Type B pancreatic cell (in vitro differentiated cells): ENCODE data around the gene RGPD8. TPM values are rescaled to one million over a fixed set of nuclear protein-coding genes. Genes with fewer than 3 reads are reported as not detected.

Experiments
- DNase-seq: peaks from one replicate; pipeline ENCODE4 v3.0.0; 2021; ENCODE audit warnings: mixed read lengths; ENCODE audit not compliant: unreplicated experiment; ENCODE audit errors: extremely low spot score
- H3K27ac Mint-ChIP-seq: 2 replicates; pipeline ENCODE4 v1.8.0; 2021; ENCODE audit warnings: mild to moderate bottlenecking, mixed read lengths
- H3K27me3 Mint-ChIP-seq: 2 replicates; pipeline ENCODE4 v1.8.0; 2021; ENCODE audit warnings: mixed read lengths
- H3K36me3 Mint-ChIP-seq: 2 replicates; pipeline ENCODE4 v1.8.0; 2021; ENCODE audit warnings: mixed read lengths
- H3K4me1 Mint-ChIP-seq: one replicate; pipeline ENCODE4 v1.8.0; 2021; ENCODE audit warnings: mixed read lengths; ENCODE audit not compliant: unreplicated experiment
- H3K4me3 Mint-ChIP-seq: 2 replicates; pipeline ENCODE4 v1.8.0; 2021; ENCODE audit warnings: mild to moderate bottlenecking, mixed read lengths
- H3K9me3 Mint-ChIP-seq: 2 replicates; pipeline ENCODE4 v1.8.0; 2021; ENCODE audit warnings: mixed read lengths
- total RNA-seq: library from RNA; stranded (reverse); gene quantifications from 2 replicates; pipeline ENCODE4 v1.2.1, GENCODE V29; 2021; ENCODE audit warnings: low replicate concordance
- TF ChIP-seq, protein P1 (sequence below): fragments of 200-600 bp; sonication (generic); conservative IDR thresholded peaks from 2 replicates; pipeline ENCODE4 v1.5.0; 2021; ENCODE audit warnings: antibody characterized with exemption, mild to moderate bottlenecking

Gene RGPD8
- total RNA-seq, 1 donor from 2014 or later, result 10.7 TPM

GRCh38 chr2:112322919-112323318 is 110.5 kb downstream of the RGPD8 start:
- TF ChIP-seq, protein P1, sequence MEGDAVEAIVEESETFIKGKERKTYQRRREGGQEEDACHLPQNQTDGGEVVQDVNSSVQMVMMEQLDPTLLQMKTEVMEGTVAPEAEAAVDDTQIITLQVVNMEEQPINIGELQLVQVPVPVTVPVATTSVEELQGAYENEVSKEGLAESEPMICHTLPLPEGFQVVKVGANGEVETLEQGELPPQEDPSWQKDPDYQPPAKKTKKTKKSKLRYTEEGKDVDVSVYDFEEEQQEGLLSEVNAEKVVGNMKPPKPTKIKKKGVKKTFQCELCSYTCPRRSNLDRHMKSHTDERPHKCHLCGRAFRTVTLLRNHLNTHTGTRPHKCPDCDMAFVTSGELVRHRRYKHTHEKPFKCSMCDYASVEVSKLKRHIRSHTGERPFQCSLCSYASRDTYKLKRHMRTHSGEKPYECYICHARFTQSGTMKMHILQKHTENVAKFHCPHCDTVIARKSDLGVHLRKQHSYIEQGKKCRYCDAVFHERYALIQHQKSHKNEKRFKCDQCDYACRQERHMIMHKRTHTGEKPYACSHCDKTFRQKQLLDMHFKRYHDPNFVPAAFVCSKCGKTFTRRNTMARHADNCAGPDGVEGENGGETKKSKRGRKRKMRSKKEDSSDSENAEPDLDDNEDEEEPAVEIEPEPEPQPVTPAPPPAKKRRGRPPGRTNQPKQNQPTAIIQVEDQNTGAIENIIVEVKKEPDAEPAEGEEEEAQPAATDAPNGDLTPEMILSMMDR, result no peak
- no peak for DNase-seq
- Mint-ChIP-seq H3K9me3 (no peaks in the 10 kb centered on the region), H3K36me3 (peaks cover 19% of the 10 kb centered on the region), H3K27me3 (no peaks in the 10 kb centered on the region), H3K27ac (no peak overlapping the region), H3K4me1 (peaks cover 4% of the 10 kb centered on the region), H3K4me3 (no peak overlapping the region)

DNA sequence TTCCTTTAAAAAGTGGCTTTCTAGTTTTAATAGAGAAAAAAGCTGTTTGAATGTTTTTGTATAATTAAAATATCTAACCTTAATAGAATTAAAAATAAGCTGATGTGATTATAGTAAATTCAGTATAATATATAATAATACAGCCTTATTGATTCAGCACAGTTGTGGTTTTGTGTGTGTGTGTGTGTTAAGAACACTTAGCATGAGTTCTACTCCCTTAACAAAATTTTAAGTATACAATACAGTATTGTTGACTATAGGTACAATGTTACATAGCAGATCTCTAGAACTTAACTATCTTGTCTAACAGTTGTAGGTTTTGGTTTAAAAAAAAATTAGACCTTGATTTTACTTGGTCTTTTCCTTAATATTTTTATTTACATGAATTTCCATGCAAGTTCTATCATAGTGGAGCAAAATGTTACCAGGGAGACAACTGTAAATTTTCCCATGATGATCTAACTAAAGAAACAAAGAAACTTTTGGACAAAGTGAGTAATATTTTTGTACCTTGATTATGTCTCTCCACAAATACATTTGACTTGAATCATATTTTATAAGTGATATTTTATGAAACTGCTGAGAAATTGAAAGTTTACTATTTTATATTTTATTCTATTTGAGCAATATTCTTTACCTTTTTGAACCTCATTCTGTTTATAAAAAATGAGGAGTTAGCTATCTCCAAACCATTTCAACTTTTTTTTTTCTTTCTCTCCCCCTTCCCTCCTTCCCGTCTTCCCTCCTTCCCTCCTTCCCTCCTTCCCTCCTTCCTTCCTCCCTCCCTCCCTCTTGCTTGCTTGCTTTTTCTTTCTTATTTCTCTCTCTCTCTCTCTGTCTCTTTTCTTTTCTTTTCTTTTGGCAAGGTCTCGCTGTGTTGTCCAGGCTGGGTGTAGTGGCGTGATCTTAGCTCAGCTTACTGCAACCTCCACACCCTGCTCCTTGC is 111.8 kb downstream of the RGPD8 start:
- Mint-ChIP-seq H3K4me3 (no peak overlapping the region), H3K27me3 (no peaks in the 10 kb centered on the region)

More for the DNA sequence above, 111.8 kb downstream of the RGPD8 start:
- peaks cover 9% of the 10 kb centered on the region for H3K36me3 Mint-ChIP-seq
- no peak for DNase-seq
- TF ChIP-seq, protein P1, result no peak
- H3K4me1 Mint-ChIP-seq, result peaks cover 7% of the 10 kb centered on the region
- no peaks in the 10 kb centered on the region for H3K9me3 Mint-ChIP-seq
- H3K27ac Mint-ChIP-seq, result no peak overlapping the region

Other genes with a start within 250 kb of the RGPD8 start
- gene ZC3H8, start 178.6 kb downstream of the RGPD8 start, total RNA-seq, result 12.6 and 20.7 TPM in 2 replicates
- 5.5 and 10.1 TPM in 2 replicates for gene ZC3H6, start 158.0 kb downstream of the RGPD8 start, total RNA-seq
- gene TTL, start 48.5 kb upstream of the RGPD8 start, total RNA-seq, result 17.4 and 58.6 TPM in 2 replicates
- gene POLR1B, start 108.8 kb upstream of the RGPD8 start, total RNA-seq, result 29.3 and 39.9 TPM in 2 replicates
- 25.6 and 33.5 TPM in 2 replicates for gene CHCHD5, start 151.0 kb upstream of the RGPD8 start, total RNA-seq
- 50.3 and 63.9 TPM in 2 replicates for gene SLC20A1, start 212.3 kb upstream of the RGPD8 start, total RNA-seq